ENCODE results near the gene RAB35.
A peak's percentile ranks its signal among the peaks of the same experiment; 100 is the strongest.

DNA sequence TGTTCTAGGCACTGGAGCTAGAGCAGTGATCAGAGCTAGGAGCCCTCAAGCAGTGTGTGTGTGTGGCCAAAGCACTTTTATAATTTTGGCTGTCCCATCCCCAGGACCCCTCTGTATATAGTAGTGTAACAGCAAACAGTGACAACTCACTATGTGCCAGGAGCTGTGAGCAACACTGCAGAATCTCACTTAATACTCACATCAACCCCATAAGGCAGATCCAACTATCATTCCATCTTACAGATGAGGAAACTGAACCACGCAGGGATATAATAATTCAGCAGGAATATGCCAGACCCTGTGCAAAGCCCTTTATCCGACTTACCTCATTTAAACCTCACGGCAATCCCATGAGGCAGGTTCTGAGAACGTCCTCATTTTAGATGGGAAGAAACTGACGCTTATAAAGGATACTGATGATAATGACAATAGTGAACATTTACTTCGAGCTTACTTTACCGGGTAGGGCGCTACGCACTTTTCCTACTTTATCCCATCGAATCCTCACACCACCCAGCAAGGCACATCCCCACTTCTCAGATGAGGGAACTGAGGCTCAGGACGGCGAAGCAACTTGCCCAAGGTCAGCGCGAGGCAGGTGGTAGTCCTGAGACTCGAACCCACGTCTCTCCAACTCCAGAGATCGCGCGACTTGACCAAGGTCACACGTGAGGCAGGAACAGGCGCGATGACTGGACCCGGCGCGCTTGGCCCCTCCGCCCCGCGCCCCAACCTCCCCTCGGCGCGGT lies 687 bp downstream of the RAB35 start:
- TF ChIP-seq, protein P1, sequence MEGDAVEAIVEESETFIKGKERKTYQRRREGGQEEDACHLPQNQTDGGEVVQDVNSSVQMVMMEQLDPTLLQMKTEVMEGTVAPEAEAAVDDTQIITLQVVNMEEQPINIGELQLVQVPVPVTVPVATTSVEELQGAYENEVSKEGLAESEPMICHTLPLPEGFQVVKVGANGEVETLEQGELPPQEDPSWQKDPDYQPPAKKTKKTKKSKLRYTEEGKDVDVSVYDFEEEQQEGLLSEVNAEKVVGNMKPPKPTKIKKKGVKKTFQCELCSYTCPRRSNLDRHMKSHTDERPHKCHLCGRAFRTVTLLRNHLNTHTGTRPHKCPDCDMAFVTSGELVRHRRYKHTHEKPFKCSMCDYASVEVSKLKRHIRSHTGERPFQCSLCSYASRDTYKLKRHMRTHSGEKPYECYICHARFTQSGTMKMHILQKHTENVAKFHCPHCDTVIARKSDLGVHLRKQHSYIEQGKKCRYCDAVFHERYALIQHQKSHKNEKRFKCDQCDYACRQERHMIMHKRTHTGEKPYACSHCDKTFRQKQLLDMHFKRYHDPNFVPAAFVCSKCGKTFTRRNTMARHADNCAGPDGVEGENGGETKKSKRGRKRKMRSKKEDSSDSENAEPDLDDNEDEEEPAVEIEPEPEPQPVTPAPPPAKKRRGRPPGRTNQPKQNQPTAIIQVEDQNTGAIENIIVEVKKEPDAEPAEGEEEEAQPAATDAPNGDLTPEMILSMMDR (IDR thresholded peaks at IDR 0.05): no peak
- TF ChIP-seq POLR2A (IDR thresholded peaks at IDR 0.05; ENCODE audit: low read length): no peak
- TF ChIP-seq E2F6 (IDR thresholded peaks at IDR 0.05; ENCODE audit: borderline replicate concordance, low read depth): no peak
- no peak for TF ChIP-seq RAD21 (conservative IDR thresholded peaks at IDR 0.05 in 1 of 2, IDR thresholded peaks at IDR 0.05 in 1 of 2)
- no peak for TF ChIP-seq RFX5 (IDR thresholded peaks at IDR 0.05)
- TF ChIP-seq, protein P2, sequence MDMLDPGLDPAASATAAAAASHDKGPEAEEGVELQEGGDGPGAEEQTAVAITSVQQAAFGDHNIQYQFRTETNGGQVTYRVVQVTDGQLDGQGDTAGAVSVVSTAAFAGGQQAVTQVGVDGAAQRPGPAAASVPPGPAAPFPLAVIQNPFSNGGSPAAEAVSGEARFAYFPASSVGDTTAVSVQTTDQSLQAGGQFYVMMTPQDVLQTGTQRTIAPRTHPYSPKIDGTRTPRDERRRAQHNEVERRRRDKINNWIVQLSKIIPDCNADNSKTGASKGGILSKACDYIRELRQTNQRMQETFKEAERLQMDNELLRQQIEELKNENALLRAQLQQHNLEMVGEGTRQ (IDR thresholded peaks at IDR 0.05): peak; percentile 38; the same call in 1 of the 2 replicates
- TF ChIP-seq RCOR1 (IDR thresholded peaks at IDR 0.05; ENCODE audit: low read depth, low read length): no peak
- TF ChIP-seq, protein P3, sequence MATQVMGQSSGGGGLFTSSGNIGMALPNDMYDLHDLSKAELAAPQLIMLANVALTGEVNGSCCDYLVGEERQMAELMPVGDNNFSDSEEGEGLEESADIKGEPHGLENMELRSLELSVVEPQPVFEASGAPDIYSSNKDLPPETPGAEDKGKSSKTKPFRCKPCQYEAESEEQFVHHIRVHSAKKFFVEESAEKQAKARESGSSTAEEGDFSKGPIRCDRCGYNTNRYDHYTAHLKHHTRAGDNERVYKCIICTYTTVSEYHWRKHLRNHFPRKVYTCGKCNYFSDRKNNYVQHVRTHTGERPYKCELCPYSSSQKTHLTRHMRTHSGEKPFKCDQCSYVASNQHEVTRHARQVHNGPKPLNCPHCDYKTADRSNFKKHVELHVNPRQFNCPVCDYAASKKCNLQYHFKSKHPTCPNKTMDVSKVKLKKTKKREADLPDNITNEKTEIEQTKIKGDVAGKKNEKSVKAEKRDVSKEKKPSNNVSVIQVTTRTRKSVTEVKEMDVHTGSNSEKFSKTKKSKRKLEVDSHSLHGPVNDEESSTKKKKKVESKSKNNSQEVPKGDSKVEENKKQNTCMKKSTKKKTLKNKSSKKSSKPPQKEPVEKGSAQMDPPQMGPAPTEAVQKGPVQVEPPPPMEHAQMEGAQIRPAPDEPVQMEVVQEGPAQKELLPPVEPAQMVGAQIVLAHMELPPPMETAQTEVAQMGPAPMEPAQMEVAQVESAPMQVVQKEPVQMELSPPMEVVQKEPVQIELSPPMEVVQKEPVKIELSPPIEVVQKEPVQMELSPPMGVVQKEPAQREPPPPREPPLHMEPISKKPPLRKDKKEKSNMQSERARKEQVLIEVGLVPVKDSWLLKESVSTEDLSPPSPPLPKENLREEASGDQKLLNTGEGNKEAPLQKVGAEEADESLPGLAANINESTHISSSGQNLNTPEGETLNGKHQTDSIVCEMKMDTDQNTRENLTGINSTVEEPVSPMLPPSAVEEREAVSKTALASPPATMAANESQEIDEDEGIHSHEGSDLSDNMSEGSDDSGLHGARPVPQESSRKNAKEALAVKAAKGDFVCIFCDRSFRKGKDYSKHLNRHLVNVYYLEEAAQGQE (IDR thresholded peaks at IDR 0.05): peak; percentile 62
- TF ChIP-seq HDAC2 (IDR thresholded peaks at IDR 0.05): no peak; the same call in 1 of the 2 replicates
- TF ChIP-seq, protein P4, sequence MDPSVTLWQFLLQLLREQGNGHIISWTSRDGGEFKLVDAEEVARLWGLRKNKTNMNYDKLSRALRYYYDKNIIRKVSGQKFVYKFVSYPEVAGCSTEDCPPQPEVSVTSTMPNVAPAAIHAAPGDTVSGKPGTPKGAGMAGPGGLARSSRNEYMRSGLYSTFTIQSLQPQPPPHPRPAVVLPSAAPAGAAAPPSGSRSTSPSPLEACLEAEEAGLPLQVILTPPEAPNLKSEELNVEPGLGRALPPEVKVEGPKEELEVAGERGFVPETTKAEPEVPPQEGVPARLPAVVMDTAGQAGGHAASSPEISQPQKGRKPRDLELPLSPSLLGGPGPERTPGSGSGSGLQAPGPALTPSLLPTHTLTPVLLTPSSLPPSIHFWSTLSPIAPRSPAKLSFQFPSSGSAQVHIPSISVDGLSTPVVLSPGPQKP (IDR thresholded peaks at IDR 0.05; ENCODE audit: low read depth, low read length): no peak
- no peak for TF ChIP-seq MAFK (IDR thresholded peaks at IDR 0.05; ENCODE audit: partially characterized antibody)
- no peak for TF ChIP-seq EP300 (IDR thresholded peaks at IDR 0.05)

Data from A549 (cell line).